Vagina (tissue), 2 donors: Measurements from ENCODE around the gene SNRNP25.

Experiments
- CTCF ChIP-seq, 3 experiments: fragments of 450-650 bp in 2 of 3; fragments of 200-600 bp in 1 of 3; sonication (generic) in 1 of 3; IDR thresholded peaks; one replicate each; pipeline ENCODE4 v1.5.1; 2017 to 2019; ENCODE audit warnings: antibody characterized with exemption in 3 of 3, mild to moderate bottlenecking in 2 of 3, moderate library complexity in 2 of 3
- POLR2A ChIP-seq, 2 donors: fragments of 450-650 bp; IDR thresholded peaks; one replicate each; pipeline ENCODE4 v1.6.1; 2017; ENCODE audit warnings: antibody characterized with exemption in 2 of 2, mild to moderate bottlenecking in 2 of 2, moderate library complexity in 2 of 2
- POLR2AphosphoS5 ChIP-seq, 2 donors: sonication (generic); formaldehyde crosslinking; IDR thresholded peaks; one replicate each; pipeline ENCODE4 v1.9.0; 2017; ENCODE audit warnings: antibody characterized with exemption in 2 of 2, mild to moderate bottlenecking in 2 of 2, low read depth in 1 of 2; ENCODE audit not compliant: insufficient read depth in 1 of 2

GRCh38 chr16:71210-71539 is 17.5 kb downstream of the SNRNP25 start:
- no peak for TF ChIP-seq POLR2A (IDR thresholded peaks at IDR 0.05)
- TF ChIP-seq POLR2AphosphoS5 (IDR thresholded peaks at IDR 0.05; ENCODE audit: insufficient read depth in 1 of 2, low read depth in 1 of 2), result no peak
- TF ChIP-seq CTCF (IDR thresholded peaks at IDR 0.05), result no peak
